ENCODE data around the gene GLRX2.

DNA sequence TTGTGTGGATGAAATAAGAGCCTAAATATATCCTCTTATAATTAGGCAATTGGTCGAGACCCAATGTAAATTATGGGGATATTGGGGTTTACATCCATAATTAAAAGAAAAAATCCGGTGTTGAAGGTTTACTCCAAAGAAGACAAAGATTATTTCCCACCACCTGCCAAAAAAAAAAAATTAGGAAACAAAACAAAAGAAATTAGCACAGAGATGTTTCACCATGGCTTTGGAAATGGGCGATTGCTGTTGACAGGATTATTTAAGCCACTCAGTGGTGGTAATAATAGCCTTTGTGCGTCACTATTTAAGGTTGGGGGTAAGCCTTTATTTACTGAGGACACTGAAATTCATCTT is 585 bp upstream of the GLRX2 start:
- TF ChIP-seq YY1 (IDR thresholded peaks at IDR 0.05; ENCODE audit: insufficient read depth, insufficient read length), result no peak
- TF ChIP-seq SUZ12 (IDR thresholded peaks at IDR 0.05; ENCODE audit: extremely low read depth, insufficient read depth, insufficient read length), result no peak
- TF ChIP-seq ZNF274 (IDR thresholded peaks at IDR 0.05; ENCODE audit: low read depth, low read length), result no peak

Measured in NT2/D1 (cell line).